Body of pancreas (tissue), 4 donors: ENCODE results near the gene SLC4A9. TPM values are rescaled to one million over a fixed set of nuclear protein-coding genes. Genes with fewer than 3 reads are reported as not detected.
"Not testable (repeated sequence)": the region's sequence is repeated elsewhere in the genome, so short reads cannot be mapped to it uniquely, and the experiment has no call there.

Source experiments
- ATAC-seq: fragments of 150-250 bp; one replicate; pipeline ENCODE4 v1.9.1; 2016
- DNase-seq, 4 donors: peaks; one replicate each; pipeline ENCODE4 v3.0.0-alpha.2; 2019
- H3K27ac ChIP-seq, 4 donors: fragments of 200-600 bp; sonication (generic); 1 replicate in 3 of 4; 2 replicates in 1 of 4; pipeline versions ENCODE4 v1.5.1 to v1.6.1; 2016 to 2019; ENCODE audit warnings: mild to moderate bottlenecking in 1 of 4, mixed read lengths in 1 of 4, moderate library complexity in 1 of 4
- H3K27me3 ChIP-seq, 2 donors: fragments of 200-600 bp; sonication (generic); one replicate each; pipeline ENCODE4 v1.6.0; 2016; ENCODE audit warnings: mild to moderate bottlenecking in 1 of 2
- H3K36me3 ChIP-seq, 2 donors: fragments of 200-600 bp; sonication (generic); replicated peaks in 1 of 2; 2 replicates each; pipeline ENCODE4 v1.5.1; 2016; ENCODE audit warnings: low read depth in 2 of 2; ENCODE audit not compliant: insufficient read depth in 1 of 2
- H3K4me1 ChIP-seq: fragments of 200-600 bp; sonication (generic); one replicate; pipeline ENCODE4 v1.6.0; 2016
- H3K4me3 ChIP-seq, 2 donors: fragments of 200-600 bp; sonication (generic); 1 replicate in 1 of 2; 2 replicates in 1 of 2; pipeline ENCODE4 v1.5.1; 2016 to 2019
- H3K9me3 ChIP-seq, 3 donors: fragments of 200-600 bp; sonication (generic); 1 replicate in 2 of 3; 2 replicates in 1 of 3; pipeline ENCODE4 v1.5.1; 2016
- POLR2A ChIP-seq, 3 donors: fragments of 450-650 bp; IDR thresholded peaks; one replicate each; pipeline ENCODE4 v1.6.1; 2016; ENCODE audit warnings: antibody characterized with exemption in 3 of 3, mild to moderate bottlenecking in 2 of 3
- WGBS, 2 donors: methylation state at CpG; one replicate each; pipeline ENCODE4 v1.1.5; 2017; 5-methylcytosine and 5-hydroxymethylcytosine counted together
- intact Hi-C: fragments of 100-400 bp; cut with DNase I; formaldehyde crosslinking; loops from one replicate; pipeline ENCODE4 v1.15.1; 2023
- total RNA-seq, 2 donors: library from RNA; depleted of rRNA; stranded (reverse); fragments of >200 nt; gene quantifications; one replicate each; pipeline ENCODE4 v1.1.0, GENCODE V29; 2016
- TF ChIP-seq, protein P1 (sequence below), 7 experiments: fragments of 450-650 bp in 4 of 7; fragments of 200-600 bp in 3 of 7; sonication (generic) in 3 of 7; IDR thresholded peaks; one replicate each; pipeline ENCODE4 v1.5.1; 2016 to 2019; ENCODE audit warnings: antibody characterized with exemption in 7 of 7

Gene SLC4A9
- total RNA-seq, 2 donors from 2014 or later: not detected

DNA sequence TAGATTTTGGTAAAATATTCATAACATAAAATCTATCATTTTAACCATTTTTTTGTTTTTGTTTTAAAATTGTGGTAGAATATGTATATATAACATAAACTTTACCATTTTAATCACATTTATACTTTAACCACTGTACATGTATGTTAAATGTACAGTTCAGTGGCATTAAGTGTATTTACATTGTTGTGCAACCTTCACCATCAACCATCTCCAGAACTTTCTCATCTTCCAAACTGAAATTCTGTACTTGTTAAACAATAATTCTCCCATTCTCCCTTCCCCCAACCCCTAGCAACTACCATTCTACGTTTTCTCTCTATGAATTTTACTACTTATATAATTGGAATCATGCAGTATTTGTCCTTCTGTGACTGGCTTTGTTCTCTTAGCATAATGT is 53.2 kb downstream of the SLC4A9 start:
- Histone ChIP-seq H3K4me3 (no peak overlapping the region), H3K9me3 (no peaks in the 10 kb centered on the region), H3K36me3 (no peaks in the 10 kb centered on the region), H3K27ac (no peak overlapping the region), H3K27me3 (no peaks in the 10 kb centered on the region), H3K4me1 (peaks cover 47% of the 10 kb centered on the region)
- TF ChIP-seq, protein P1, sequence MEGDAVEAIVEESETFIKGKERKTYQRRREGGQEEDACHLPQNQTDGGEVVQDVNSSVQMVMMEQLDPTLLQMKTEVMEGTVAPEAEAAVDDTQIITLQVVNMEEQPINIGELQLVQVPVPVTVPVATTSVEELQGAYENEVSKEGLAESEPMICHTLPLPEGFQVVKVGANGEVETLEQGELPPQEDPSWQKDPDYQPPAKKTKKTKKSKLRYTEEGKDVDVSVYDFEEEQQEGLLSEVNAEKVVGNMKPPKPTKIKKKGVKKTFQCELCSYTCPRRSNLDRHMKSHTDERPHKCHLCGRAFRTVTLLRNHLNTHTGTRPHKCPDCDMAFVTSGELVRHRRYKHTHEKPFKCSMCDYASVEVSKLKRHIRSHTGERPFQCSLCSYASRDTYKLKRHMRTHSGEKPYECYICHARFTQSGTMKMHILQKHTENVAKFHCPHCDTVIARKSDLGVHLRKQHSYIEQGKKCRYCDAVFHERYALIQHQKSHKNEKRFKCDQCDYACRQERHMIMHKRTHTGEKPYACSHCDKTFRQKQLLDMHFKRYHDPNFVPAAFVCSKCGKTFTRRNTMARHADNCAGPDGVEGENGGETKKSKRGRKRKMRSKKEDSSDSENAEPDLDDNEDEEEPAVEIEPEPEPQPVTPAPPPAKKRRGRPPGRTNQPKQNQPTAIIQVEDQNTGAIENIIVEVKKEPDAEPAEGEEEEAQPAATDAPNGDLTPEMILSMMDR (IDR thresholded peaks at IDR 0.05): no peak
- no peak for TF ChIP-seq POLR2A (IDR thresholded peaks at IDR 0.05)
- 54 to 61% methylated on average over 1 of the region's 1 CpG for WGBS, 2 donors
- ATAC-seq (no peak), DNase-seq (no peak)
- intact Hi-C loops: no loop called here

DNA sequence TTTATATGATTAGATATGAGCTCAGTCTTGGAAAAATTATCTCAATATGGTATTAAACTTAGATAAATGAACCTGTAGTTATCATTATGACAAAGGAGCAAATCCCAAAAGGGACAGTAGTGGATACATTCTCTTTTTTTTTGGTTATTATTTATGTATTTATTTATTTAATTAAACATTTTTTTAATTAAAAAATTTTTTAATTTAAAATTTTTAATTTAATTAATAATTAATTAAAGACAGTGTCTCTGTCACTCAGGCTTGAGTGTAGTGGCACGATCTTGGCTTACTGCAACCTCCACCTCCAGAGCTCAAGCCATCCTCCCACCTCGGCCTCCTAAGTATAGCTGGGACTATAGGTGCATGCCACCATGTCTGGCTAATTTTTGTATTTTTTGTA is 57.2 kb downstream of the SLC4A9 start:
- WGBS, 2 donors: 89 to 92% methylated on average over 2 of the region's 2 CpGs
- DNase-seq (no peak), ATAC-seq (no peak)
- H3K4me1 ChIP-seq: peaks cover 50% of the 10 kb centered on the region
- no peak overlapping the region for H3K27ac ChIP-seq
- intact Hi-C loops: no loop called here
- TF ChIP-seq, protein P1 (IDR thresholded peaks at IDR 0.05): no peak
- H3K9me3 ChIP-seq: no peaks in the 10 kb centered on the region
- no peak overlapping the region for H3K4me3 ChIP-seq
- no peaks in the 10 kb centered on the region for H3K27me3 ChIP-seq
- no peaks in the 10 kb centered on the region for H3K36me3 ChIP-seq

DNA sequence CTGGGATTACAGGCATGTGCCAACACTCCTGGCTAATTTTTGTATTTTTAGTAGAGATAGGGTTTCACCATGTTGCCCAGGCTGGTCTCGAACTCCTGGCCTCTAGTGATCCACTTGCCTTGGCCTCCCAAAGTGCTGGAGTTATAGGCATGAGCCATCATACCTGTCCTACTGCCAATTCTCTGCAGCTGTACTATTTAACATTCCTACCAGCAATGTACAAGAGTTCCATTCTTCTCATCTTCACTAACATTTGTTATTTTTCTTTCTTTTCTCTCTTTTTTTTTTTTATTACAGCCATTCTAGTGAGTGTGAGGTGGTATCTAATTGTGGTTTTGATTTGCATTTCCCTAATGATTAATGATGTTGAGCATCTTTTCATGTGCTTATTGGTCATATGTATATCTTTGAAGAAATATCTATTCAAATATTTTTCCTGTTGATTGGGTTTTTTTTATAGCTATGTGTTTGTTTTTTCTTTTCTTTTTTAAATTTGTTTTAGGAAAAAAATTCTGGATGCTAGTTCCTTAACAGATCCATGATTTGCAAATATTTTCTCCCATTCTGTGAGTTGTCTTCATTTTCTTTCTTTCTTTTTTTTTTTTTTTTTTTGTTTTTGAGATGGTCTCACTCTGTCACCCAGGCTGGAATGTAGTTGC is 59.0 kb downstream of the SLC4A9 start:
- no peaks in the 10 kb centered on the region for H3K27me3 ChIP-seq
- 94 to 100% methylated on average over 1 of the region's 1 CpG for WGBS, 2 donors
- peaks cover 41% of the 10 kb centered on the region for H3K4me1 ChIP-seq
- no peak overlapping the region for H3K4me3 ChIP-seq
- intact Hi-C loops: no loop called here
- DNase-seq (no peak), ATAC-seq (no peak)
- no peaks in the 10 kb centered on the region for H3K36me3 ChIP-seq
- no peak overlapping the region for H3K27ac ChIP-seq
- no peaks in the 10 kb centered on the region for H3K9me3 ChIP-seq
- no peak for TF ChIP-seq POLR2A (IDR thresholded peaks at IDR 0.05)
- TF ChIP-seq, protein P1 (IDR thresholded peaks at IDR 0.05): no peak

DNA sequence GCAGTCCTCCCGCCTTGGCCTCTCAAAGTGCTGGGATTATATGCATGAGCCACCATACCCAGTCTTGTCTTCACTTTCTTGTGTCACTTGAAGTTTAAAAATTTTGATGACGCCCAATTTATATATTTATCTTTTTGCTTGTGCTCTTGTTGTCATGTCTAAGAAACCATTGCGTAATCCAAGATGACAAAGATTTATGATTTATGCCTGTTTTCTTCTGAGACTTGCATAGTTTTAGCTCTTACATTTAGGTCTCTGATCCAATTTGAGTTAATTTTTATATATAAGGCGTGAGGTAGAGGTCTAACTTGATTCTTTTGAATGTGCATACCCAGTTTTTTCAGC is 60.2 kb downstream of the SLC4A9 start:
- no peaks in the 10 kb centered on the region for H3K36me3 ChIP-seq
- no peak for DNase-seq
- TF ChIP-seq, protein P1 (IDR thresholded peaks at IDR 0.05): no peak
- TF ChIP-seq POLR2A (IDR thresholded peaks at IDR 0.05): no peak
- no peak for ATAC-seq
- peaks cover 38% of the 10 kb centered on the region for H3K4me1 ChIP-seq
- no peaks in the 10 kb centered on the region for H3K9me3 ChIP-seq
- no peak overlapping the region for H3K27ac ChIP-seq
- H3K4me3 ChIP-seq: no peak overlapping the region
- H3K27me3 ChIP-seq: no peaks in the 10 kb centered on the region
- 92% methylated on average over 4 of the region's 4 CpGs for WGBS, 2 donors
- intact Hi-C loops: no loop called here

DNA sequence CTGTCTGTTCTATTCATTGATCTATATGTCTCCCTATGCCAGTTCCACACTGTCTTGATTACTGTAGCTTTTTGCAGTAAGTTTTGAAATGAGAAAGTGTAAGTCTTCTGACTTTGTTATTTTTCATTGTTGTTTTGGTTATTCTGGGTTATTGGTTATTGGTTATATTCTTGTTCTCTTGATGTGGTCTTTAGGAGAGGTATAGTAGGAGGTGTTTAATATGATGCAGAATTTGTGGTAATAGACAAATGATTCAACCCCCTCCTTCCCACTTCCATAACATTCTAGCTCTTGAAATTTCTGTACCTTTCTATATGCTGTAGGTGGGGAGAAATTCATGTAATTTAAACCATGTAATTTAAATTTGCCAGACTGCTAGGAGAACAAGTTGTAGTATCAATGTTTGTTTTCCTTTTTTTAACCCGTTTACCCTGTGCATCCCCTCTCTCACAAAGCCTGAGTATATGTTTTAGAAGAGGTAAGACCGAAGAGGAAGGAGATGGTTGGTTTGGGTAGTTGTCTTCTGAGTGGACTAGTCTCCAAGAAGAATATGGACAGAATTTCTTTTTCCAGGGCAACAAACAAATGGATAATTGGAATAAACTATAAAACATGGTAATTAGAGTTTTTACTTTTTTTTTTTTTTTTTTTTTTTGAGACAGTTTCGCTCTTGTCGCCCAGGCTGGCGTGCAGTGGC is 60.8 kb downstream of the SLC4A9 start:
- TF ChIP-seq, protein P1 (IDR thresholded peaks at IDR 0.05): no peak
- TF ChIP-seq POLR2A (IDR thresholded peaks at IDR 0.05): no peak
- Histone ChIP-seq H3K9me3 (no peaks in the 10 kb centered on the region), H3K27ac (no peak overlapping the region), H3K4me3 (no peak overlapping the region), H3K27me3 (no peaks in the 10 kb centered on the region), H3K4me1 (peaks cover 40% of the 10 kb centered on the region), H3K36me3 (no peaks in the 10 kb centered on the region)
- intact Hi-C loops: no loop called here
- DNase-seq: no peak
- ATAC-seq: no peak
- 79 to 81% methylated on average over 5 of the region's 5 CpGs for WGBS, 2 donors

DNA sequence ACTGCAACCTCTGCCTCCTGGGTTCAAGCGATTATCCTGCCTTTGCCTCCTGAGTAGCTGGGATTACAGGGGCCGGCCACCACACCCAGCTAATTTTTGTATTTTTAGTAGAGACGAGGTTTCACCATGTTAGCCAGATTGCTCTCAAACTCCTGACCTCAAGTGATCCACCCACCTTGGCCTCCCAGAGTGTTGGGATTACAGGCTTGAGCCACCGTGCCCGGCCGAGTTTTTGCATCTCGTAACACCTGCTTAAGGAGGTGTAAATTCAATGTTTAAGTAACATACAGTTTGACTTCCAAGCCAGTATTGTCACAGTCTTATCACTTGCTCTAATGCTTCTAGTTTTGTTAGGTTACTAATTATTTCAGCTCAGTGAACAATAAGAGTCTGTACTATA is 61.4 kb downstream of the SLC4A9 start:
- H3K27me3 ChIP-seq, intact Hi-C loops, H3K9me3 ChIP-seq, DNase-seq, ATAC-seq, H3K36me3 ChIP-seq, H3K4me3 ChIP-seq, H3K27ac ChIP-seq: not testable (repeated sequence)
- WGBS, 2 donors: 52 to 62% methylated on average over 7 of the region's 7 CpGs
- peaks cover 40% of the 10 kb centered on the region for H3K4me1 ChIP-seq
